Mucosa of stomach (tissue), 1 donor: Measurements from ENCODE around the gene HK3.

Source experiments
- H3K27me3 ChIP-seq: one replicate; pipeline ENCODE4 v1.7.0; 2013; ENCODE audit warnings: mild to moderate bottlenecking, low read length; ENCODE audit not compliant: control insufficient read depth, insufficient read depth
- H3K36me3 ChIP-seq: one replicate; pipeline ENCODE4 v1.7.0; 2013; ENCODE audit warnings: low read length; ENCODE audit not compliant: control insufficient read depth, insufficient read depth
- H3K4me1 ChIP-seq: one replicate; pipeline ENCODE4 v1.7.0; 2013; ENCODE audit warnings: mild to moderate bottlenecking, low read length; ENCODE audit not compliant: control insufficient read depth, insufficient read depth
- H3K4me3 ChIP-seq: one replicate; pipeline ENCODE4 v1.7.0; 2013; ENCODE audit warnings: low read length
- H3K9ac ChIP-seq: one replicate; pipeline ENCODE4 v1.7.0; 2013; ENCODE audit warnings: mild to moderate bottlenecking, low read length, moderate library complexity
- H3K9me3 ChIP-seq: one replicate; pipeline ENCODE4 v1.7.0; 2013; ENCODE audit warnings: mild to moderate bottlenecking, low read length, moderate library complexity; ENCODE audit not compliant: control insufficient read depth
- donor health status: Pancreatic carcinoma.

Gene HK3, protein sequence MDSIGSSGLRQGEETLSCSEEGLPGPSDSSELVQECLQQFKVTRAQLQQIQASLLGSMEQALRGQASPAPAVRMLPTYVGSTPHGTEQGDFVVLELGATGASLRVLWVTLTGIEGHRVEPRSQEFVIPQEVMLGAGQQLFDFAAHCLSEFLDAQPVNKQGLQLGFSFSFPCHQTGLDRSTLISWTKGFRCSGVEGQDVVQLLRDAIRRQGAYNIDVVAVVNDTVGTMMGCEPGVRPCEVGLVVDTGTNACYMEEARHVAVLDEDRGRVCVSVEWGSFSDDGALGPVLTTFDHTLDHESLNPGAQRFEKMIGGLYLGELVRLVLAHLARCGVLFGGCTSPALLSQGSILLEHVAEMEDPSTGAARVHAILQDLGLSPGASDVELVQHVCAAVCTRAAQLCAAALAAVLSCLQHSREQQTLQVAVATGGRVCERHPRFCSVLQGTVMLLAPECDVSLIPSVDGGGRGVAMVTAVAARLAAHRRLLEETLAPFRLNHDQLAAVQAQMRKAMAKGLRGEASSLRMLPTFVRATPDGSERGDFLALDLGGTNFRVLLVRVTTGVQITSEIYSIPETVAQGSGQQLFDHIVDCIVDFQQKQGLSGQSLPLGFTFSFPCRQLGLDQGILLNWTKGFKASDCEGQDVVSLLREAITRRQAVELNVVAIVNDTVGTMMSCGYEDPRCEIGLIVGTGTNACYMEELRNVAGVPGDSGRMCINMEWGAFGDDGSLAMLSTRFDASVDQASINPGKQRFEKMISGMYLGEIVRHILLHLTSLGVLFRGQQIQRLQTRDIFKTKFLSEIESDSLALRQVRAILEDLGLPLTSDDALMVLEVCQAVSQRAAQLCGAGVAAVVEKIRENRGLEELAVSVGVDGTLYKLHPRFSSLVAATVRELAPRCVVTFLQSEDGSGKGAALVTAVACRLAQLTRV

DNA sequence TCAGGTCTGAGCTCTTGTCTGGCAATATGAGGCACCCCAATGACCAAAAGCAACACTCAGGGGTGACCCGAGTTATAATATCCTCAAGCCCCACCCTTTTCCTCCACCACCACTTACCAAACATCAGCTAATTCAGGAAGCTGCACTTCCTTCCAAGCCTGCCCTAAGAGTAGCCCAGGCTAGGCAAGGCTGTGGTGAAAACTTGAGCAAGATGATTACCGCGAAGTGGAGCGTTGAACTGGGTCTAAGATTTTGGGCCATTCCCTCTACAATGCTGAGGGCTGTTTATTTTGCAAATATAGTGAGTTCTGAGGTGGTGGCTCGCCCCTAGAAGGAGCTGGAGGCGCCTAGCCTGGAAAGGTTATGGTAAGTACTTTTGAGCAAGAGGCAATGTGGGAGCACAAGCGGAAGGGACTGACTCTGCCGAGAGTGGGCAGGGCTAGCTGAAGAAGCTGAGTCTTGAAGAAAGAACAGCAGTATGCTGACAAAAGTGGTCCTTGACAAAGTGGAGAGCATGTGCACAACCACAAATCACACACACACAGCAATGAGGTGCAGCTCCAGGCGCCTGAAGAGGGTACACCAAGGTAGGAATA lies at the start of gene HK3:
Gene HK3 (minus strand): TSS at position 51 of the 596 bp plus-strand sequence. CDS start 3,187 bp downstream, outside the sequence.
- Histone ChIP-seq H3K9me3 (no peaks in the 10 kb centered on the region), H3K27me3 (no peaks in the 10 kb centered on the region), H3K4me1 (no peaks in the 10 kb centered on the region), H3K36me3 (no peaks in the 10 kb centered on the region), H3K9ac (no peak within 1 kb of the TSS), H3K4me3 (no peak within 1 kb of the TSS)

GRCh38 chr5:176948458-176948857 lies 49.3 kb upstream of the HK3 start:
- Histone ChIP-seq H3K36me3 (no peaks in the 10 kb centered on the region), H3K4me1 (no peaks in the 10 kb centered on the region), H3K4me3 (no peak overlapping the region), H3K27me3 (no peaks in the 10 kb centered on the region), H3K9me3 (no peaks in the 10 kb centered on the region), H3K9ac (no peak overlapping the region)

DNA sequence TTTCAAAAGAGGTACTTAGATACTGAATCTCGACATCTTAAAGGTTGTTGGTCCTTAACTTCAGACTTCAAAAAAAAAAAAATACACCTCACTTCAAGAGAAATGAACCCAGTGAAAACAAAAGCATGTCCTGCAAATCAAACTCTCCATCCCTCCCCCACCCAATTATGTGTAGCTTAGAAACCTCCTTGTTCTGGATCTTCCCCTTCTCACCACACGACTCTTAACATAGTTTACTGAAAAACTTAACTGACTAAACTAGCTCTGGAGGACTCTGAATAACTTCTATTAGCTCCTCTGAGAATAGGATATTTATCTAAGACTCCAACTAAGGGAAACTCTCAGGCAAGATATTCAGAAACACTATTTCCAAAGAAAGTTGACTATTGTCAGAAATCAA lies 48.7 kb upstream of the HK3 start:
- Histone ChIP-seq H3K9me3 (no peaks in the 10 kb centered on the region), H3K9ac (no peak overlapping the region), H3K27me3 (no peaks in the 10 kb centered on the region), H3K36me3 (no peaks in the 10 kb centered on the region), H3K4me1 (no peaks in the 10 kb centered on the region), H3K4me3 (no peak overlapping the region)

DNA sequence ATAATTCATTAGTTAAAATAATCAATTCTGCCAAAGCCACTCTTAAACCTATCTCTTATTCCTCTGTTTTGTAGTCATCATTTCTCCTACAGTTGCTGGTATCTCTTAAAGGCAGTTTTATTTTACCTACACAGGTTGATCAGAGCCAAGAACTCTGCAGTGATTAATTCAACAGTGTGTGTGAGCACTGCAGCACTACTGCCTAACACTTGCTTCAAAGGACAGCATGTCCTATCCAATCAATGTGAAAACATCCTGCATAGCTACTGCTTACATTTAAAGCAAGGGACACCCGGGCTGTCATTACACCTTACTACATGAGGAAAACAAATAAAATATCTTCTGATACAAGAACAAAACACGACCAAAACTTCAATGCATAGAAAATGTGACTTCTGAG lies 45.1 kb upstream of the HK3 start:
- Histone ChIP-seq H3K9me3 (no peaks in the 10 kb centered on the region), H3K36me3 (no peaks in the 10 kb centered on the region), H3K4me1 (no peaks in the 10 kb centered on the region), H3K27me3 (no peaks in the 10 kb centered on the region), H3K4me3 (no peak overlapping the region), H3K9ac (no peak overlapping the region)

GRCh38 chr5:176943816-176944215 lies 44.7 kb upstream of the HK3 start:
- Histone ChIP-seq H3K9ac (no peak overlapping the region), H3K4me1 (no peaks in the 10 kb centered on the region), H3K9me3 (no peaks in the 10 kb centered on the region), H3K36me3 (no peaks in the 10 kb centered on the region), H3K4me3 (no peak overlapping the region), H3K27me3 (no peaks in the 10 kb centered on the region)

DNA sequence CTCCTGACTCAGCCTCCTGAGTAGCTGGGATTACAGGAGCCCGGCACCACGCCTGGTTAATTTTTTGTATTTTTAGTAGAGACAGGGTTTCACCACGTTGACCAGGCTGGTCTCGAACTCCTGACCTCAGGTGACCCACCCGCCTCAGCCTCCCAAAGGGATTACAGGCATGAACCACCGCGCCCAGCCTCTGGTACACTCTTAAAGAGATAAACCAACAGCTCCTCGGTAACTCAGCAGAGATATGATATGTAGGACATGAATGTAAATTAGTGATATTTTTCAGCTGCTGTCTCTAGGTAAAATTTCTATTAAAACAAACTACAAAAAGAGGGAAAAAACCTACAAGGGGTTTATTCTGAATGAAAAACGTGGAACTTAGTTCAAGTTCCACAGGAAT lies 42.8 kb upstream of the HK3 start:
- Histone ChIP-seq H3K4me1 (no peaks in the 10 kb centered on the region), H3K36me3 (no peaks in the 10 kb centered on the region)

GRCh38 chr5:176938472-176938871 lies 39.3 kb upstream of the HK3 start:
- H3K4me1 ChIP-seq, result peaks cover 4% of the 10 kb centered on the region
- H3K4me3 ChIP-seq, result no peak overlapping the region
- no peaks in the 10 kb centered on the region for H3K9me3 ChIP-seq
- no peaks in the 10 kb centered on the region for H3K27me3 ChIP-seq
- no peak overlapping the region for H3K9ac ChIP-seq
- no peaks in the 10 kb centered on the region for H3K36me3 ChIP-seq

More for the DNA sequence above, 42.8 kb upstream of the HK3 start:
- Histone ChIP-seq H3K4me3 (no peak overlapping the region), H3K27me3 (no peaks in the 10 kb centered on the region), H3K9ac (no peak overlapping the region), H3K9me3 (no peaks in the 10 kb centered on the region)

DNA sequence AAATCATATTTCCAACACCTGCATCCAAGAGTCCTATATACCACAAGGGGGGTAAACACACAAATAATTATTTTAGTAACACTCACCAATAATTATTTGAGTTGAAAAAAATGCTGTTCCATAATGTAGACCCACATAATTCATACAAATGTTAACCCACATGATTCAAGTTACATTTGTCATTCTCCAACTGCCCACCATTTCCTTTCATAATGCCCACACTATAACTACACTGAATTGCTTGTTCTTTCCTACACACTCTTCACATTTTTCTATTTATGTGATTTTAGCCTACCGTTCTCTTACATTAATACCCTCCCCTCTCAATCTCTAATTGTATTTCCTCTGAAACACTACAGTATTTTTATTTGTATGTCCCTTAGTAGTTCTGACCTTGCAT lies 35.9 kb upstream of the HK3 start:
- Histone ChIP-seq H3K36me3 (no peaks in the 10 kb centered on the region), H3K4me3 (no peak overlapping the region), H3K9ac (no peak overlapping the region), H3K27me3 (no peaks in the 10 kb centered on the region), H3K4me1 (peaks cover 4% of the 10 kb centered on the region), H3K9me3 (no peaks in the 10 kb centered on the region)

DNA sequence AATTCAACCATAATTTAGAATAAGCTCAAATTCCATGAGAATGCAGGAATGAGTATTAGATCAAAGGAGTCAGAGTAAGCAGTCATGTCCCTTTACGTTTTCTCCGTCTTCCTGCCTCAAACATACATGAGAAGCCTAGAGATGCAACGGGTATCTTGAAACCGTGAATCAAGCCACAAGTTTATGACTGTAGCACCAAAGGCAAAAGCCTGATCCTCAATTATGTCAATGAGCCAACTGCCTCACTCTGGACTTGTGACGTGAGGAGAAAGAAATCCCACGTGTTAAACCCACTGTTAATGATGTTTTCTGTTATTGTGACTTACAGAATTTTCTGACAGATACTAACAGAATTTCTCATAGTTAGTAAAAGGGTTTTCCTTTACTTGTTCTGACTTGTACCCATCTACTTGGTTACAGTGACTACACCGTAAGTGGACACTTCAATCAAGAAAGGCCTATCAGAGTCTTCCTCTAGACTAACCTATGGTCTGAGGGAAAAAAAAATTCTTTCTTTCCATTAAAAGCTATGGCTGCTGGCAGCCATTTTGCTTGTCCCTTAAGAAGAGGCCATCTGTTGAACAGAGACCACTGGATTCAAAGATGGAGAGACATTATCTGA lies 35.3 kb upstream of the HK3 start:
- H3K36me3 ChIP-seq, result no peaks in the 10 kb centered on the region
- no peaks in the 10 kb centered on the region for H3K9me3 ChIP-seq
- H3K4me1 ChIP-seq, result peaks cover 4% of the 10 kb centered on the region
- H3K9ac ChIP-seq, result no peak overlapping the region
- H3K27me3 ChIP-seq, result no peaks in the 10 kb centered on the region
- no peak overlapping the region for H3K4me3 ChIP-seq

DNA sequence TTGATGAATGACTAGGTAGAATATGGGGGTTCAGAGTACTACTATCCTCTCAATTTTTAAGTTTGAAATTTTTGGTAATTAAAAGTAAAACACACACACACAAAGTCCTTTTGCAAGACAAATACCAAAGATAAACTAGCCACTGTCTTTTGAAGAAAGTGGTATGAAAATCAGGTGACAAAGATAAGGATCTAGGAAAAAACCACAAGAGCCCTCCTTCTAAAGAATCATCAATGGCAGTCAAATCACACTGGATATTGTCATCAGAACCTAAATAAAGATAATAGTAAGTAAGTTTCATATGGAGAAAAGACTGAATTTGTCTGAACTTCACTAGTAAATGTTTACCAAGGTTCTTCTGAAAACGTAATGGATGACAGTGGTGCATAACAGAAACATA lies 30.5 kb upstream of the HK3 start:
- H3K9ac ChIP-seq, result no peak overlapping the region
- H3K36me3 ChIP-seq, result no peaks in the 10 kb centered on the region
- no peaks in the 10 kb centered on the region for H3K27me3 ChIP-seq
- no peaks in the 10 kb centered on the region for H3K4me1 ChIP-seq
- no peaks in the 10 kb centered on the region for H3K9me3 ChIP-seq
- no peak overlapping the region for H3K4me3 ChIP-seq

GRCh38 chr5:176927562-176927961 lies 28.4 kb upstream of the HK3 start:
- Histone ChIP-seq H3K4me1 (no peaks in the 10 kb centered on the region), H3K36me3 (no peaks in the 10 kb centered on the region), H3K4me3 (no peak overlapping the region), H3K9me3 (no peaks in the 10 kb centered on the region), H3K27me3 (no peaks in the 10 kb centered on the region), H3K9ac (no peak overlapping the region)
